PC-9 (cell line): ENCODE data around the gene UVRAG. TPM values are rescaled to one million over a fixed set of nuclear protein-coding genes. Genes with fewer than 3 reads are reported as not detected.
A peak's percentile ranks its signal among the peaks of the same experiment; 100 is the strongest.

Experiments
- BruUV-seq: library from RNA; stranded (reverse); fragments of 400-500 nt; replicated peaks from 2 replicates; lab custom pipeline; 2021; lab: Mats Ljungman, UMichigan
- CTCF ChIA-PET: fragments of 300-600 bp; sonication (Branson Sonifier 250); formaldehyde crosslinking; loops from one replicate; lab custom pipeline; 2022; ENCODE audit warnings: antibody characterized with exemption; lab: Charles Lee
- POLR2A ChIA-PET: fragments of 300-600 bp; sonication (Branson Sonifier 250); formaldehyde crosslinking; loops from one replicate; lab custom pipeline; 2022; ENCODE audit warnings: antibody characterized with exemption; ENCODE audit not compliant: unreplicated experiment; lab: Charles Lee
- DNase-seq, 2 experiments: peaks; one replicate each; pipeline versions ENCODE4 v3.0.0 to v3.0.0-alpha.2; 2015 to 2022; ENCODE audit warnings: mixed read lengths in 1 of 2
- H2AFZ ChIP-seq: fragments of 200-600 bp; sonication (generic); 2 replicates; pipeline ENCODE4 v1.8.1; 2017; ENCODE audit warnings: antibody characterized with exemption
- H3F3A ChIP-seq: fragments of 200-600 bp; sonication (generic); 2 replicates; pipeline ENCODE4 v1.8.1; 2017; ENCODE audit warnings: antibody characterized with exemption, mild to moderate bottlenecking, low read depth; ENCODE audit not compliant: insufficient read depth
- H3K27ac ChIP-seq: fragments of 200-600 bp; sonication (generic); 2 replicates; pipeline ENCODE4 v1.6.1; 2016; ENCODE audit warnings: mixed run types
- H3K27me3 ChIP-seq: fragments of 200-600 bp; sonication (generic); 2 replicates; pipeline ENCODE4 v1.6.1; 2016; ENCODE audit warnings: low read depth, mixed run types; ENCODE audit not compliant: insufficient read depth
- H3K36me3 ChIP-seq: fragments of 200-600 bp; sonication (generic); 2 replicates; pipeline ENCODE4 v1.6.1; 2016; ENCODE audit warnings: low read depth, mixed run types
- H3K4me1 ChIP-seq: fragments of 200-600 bp; sonication (generic); replicated peaks from 2 replicates; pipeline ENCODE4 v1.6.1; 2016; ENCODE audit warnings: mixed run types; ENCODE audit not compliant: insufficient read depth
- H3K4me2 ChIP-seq: fragments of 200-600 bp; sonication (generic); 2 replicates; pipeline ENCODE4 v1.6.1; 2017; ENCODE audit warnings: mixed run types
- H3K4me3 ChIP-seq: fragments of 200-600 bp; sonication (generic); 2 replicates; pipeline ENCODE4 v1.6.1; 2016; ENCODE audit warnings: mixed run types
- H3K79me2 ChIP-seq: fragments of 200-600 bp; sonication (generic); 2 replicates; pipeline ENCODE4 v1.6.1; 2017; ENCODE audit warnings: low read depth, mixed run types
- H3K9me2 ChIP-seq: fragments of 200-600 bp; sonication (generic); 2 replicates; pipeline ENCODE4 v1.8.1; 2017; ENCODE audit warnings: mild to moderate bottlenecking; ENCODE audit not compliant: insufficient read depth
- H3K9me3 ChIP-seq: fragments of 200-600 bp; sonication (generic); 2 replicates; pipeline ENCODE4 v1.8.1; 2016; ENCODE audit warnings: low read depth; ENCODE audit not compliant: insufficient read depth
- H4K20me1 ChIP-seq: fragments of 200-600 bp; sonication (generic); 2 replicates; pipeline ENCODE4 v1.8.1; 2017; ENCODE audit not compliant: insufficient read depth
- CTCF ChIP-seq: fragments of 200-600 bp; sonication (generic); conservative IDR thresholded peaks from 2 replicates; pipeline ENCODE4 v1.6.1; 2017; ENCODE audit warnings: mixed run types, antibody characterized with exemption, mild to moderate bottlenecking, moderate library complexity
- EZH2 ChIP-seq: fragments of 200-600 bp; sonication (generic); IDR thresholded peaks from 2 replicates; pipeline ENCODE4 v1.8.0; 2017; ENCODE audit warnings: antibody characterized with exemption, low read depth
- intact Hi-C: fragments of 100-400 bp; cut with micrococcal nuclease; formaldehyde crosslinking; loops from one replicate; pipeline ENCODE4 v1.10.0; 2022; ENCODE audit not compliant: unreplicated experiment
- total RNA-seq: library from RNA; stranded (reverse); gene quantifications from 2 replicates; pipeline ENCODE4 v1.2.3, GENCODE V29; 2021

The UVRAG gene
- total RNA-seq, 1 experiment from 2014 or later: 20.4 TPM

GRCh38 chr11:75797792-75798191 is 17.2 kb upstream of the UVRAG start:
- ChIA-PET POLR2A (no interaction called here), CTCF (no interaction called here)
- DNase-seq: peak in 1 of 2 experiments; percentile 43
- BruUV-seq: no TSS peak
- intact Hi-C loops: no loop called here
- H3K27ac ChIP-seq: no peak overlapping the region; the same call in 1 of the 2 replicates
- H4K20me1 ChIP-seq: no peaks in the 10 kb centered on the region
- no peak overlapping the region for H3K4me2 ChIP-seq
- H3K27me3 ChIP-seq: no peaks in the 10 kb centered on the region
- no peak overlapping the region for H2AFZ ChIP-seq
- H3K4me1 ChIP-seq: peaks cover 29% of the 10 kb centered on the region
- H3K79me2 ChIP-seq: no peaks in the 10 kb centered on the region
- H3K9me2 ChIP-seq: no peaks in the 10 kb centered on the region
- H3K4me3 ChIP-seq: no peak overlapping the region
- H3F3A ChIP-seq: no peaks in the 10 kb centered on the region; the same call in 1 of the 2 replicates
- TF ChIP-seq EZH2 (no peak), CTCF (no peak)
- H3K9me3 ChIP-seq: no peaks in the 10 kb centered on the region
- H3K36me3 ChIP-seq: no peaks in the 10 kb centered on the region

GRCh38 chr11:75800136-75800675 is 14.8 kb upstream of the UVRAG start:
- Histone ChIP-seq H2AFZ (no peak overlapping the region), H3K79me2 (no peaks in the 10 kb centered on the region), H3K36me3 (no peaks in the 10 kb centered on the region), H3K9me2 (no peaks in the 10 kb centered on the region), H3K27me3 (no peaks in the 10 kb centered on the region), H4K20me1 (no peaks in the 10 kb centered on the region), H3K9me3 (no peaks in the 10 kb centered on the region), H3K27ac (no peak overlapping the region), H3F3A (no peaks in the 10 kb centered on the region; the same call in 1 of the 2 replicates), H3K4me1 (peaks cover 25% of the 10 kb centered on the region), H3K4me3 (no peak overlapping the region), H3K4me2 (no peak overlapping the region)
- BruUV-seq: no TSS peak
- intact Hi-C loops: loop anchor here (5.0 kb wide), 4 partner anchors 78 to 413 kb away; no protein-coding TSS in a partner anchor
- POLR2A ChIA-PET: no interaction called here
- CTCF ChIA-PET: no interaction called here
- DNase-seq: no peak
- TF ChIP-seq CTCF (no peak), EZH2 (no peak)

- Histone ChIP-seq H3K79me2 (no peaks in the 10 kb centered on the region), H3K36me3 (no peaks in the 10 kb centered on the region), H3K9me3 (no peaks in the 10 kb centered on the region), H3K9me2 (no peaks in the 10 kb centered on the region), H3K4me3 (no peak overlapping the region), H3K4me1 (peaks cover 19% of the 10 kb centered on the region), H4K20me1 (no peaks in the 10 kb centered on the region), H3K4me2 (no peak overlapping the region), H3K27ac (no peak overlapping the region), H2AFZ (no peak overlapping the region), H3K27me3 (no peaks in the 10 kb centered on the region), H3F3A (no peaks in the 10 kb centered on the region; the same call in 1 of the 2 replicates)
- intact Hi-C loops: loop anchor here (5.0 kb wide), 4 partner anchors 79 to 414 kb away; no protein-coding TSS in a partner anchor
- peak in 1 of 2 experiments; percentile 17 for DNase-seq
- POLR2A ChIA-PET: no interaction called here
- TF ChIP-seq EZH2 (no peak), CTCF (no peak)
- CTCF ChIA-PET: no interaction called here
- BruUV-seq: no TSS peak
Measured at GRCh38 chr11:75800728-75801361, 14.2 kb upstream of the UVRAG start.
